NCI-H146 treated with DMSO at 0.1 percent for 48 hours (cell line): ENCODE measurements around the gene AMOT.
"Not testable (repeated sequence)": the region's sequence is repeated elsewhere in the genome, so short reads cannot be mapped to it uniquely, and the experiment has no call there.

Experiments
- DNase-seq: peaks from one replicate; lab custom pipeline; 2025; ENCODE audit not compliant: unreplicated experiment; lab: John Stamatoyannopoulos, UW

AMOT gene, protein sequence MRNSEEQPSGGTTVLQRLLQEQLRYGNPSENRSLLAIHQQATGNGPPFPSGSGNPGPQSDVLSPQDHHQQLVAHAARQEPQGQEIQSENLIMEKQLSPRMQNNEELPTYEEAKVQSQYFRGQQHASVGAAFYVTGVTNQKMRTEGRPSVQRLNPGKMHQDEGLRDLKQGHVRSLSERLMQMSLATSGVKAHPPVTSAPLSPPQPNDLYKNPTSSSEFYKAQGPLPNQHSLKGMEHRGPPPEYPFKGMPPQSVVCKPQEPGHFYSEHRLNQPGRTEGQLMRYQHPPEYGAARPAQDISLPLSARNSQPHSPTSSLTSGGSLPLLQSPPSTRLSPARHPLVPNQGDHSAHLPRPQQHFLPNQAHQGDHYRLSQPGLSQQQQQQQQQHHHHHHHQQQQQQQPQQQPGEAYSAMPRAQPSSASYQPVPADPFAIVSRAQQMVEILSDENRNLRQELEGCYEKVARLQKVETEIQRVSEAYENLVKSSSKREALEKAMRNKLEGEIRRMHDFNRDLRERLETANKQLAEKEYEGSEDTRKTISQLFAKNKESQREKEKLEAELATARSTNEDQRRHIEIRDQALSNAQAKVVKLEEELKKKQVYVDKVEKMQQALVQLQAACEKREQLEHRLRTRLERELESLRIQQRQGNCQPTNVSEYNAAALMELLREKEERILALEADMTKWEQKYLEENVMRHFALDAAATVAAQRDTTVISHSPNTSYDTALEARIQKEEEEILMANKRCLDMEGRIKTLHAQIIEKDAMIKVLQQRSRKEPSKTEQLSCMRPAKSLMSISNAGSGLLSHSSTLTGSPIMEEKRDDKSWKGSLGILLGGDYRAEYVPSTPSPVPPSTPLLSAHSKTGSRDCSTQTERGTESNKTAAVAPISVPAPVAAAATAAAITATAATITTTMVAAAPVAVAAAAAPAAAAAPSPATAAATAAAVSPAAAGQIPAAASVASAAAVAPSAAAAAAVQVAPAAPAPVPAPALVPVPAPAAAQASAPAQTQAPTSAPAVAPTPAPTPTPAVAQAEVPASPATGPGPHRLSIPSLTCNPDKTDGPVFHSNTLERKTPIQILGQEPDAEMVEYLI

DNA sequence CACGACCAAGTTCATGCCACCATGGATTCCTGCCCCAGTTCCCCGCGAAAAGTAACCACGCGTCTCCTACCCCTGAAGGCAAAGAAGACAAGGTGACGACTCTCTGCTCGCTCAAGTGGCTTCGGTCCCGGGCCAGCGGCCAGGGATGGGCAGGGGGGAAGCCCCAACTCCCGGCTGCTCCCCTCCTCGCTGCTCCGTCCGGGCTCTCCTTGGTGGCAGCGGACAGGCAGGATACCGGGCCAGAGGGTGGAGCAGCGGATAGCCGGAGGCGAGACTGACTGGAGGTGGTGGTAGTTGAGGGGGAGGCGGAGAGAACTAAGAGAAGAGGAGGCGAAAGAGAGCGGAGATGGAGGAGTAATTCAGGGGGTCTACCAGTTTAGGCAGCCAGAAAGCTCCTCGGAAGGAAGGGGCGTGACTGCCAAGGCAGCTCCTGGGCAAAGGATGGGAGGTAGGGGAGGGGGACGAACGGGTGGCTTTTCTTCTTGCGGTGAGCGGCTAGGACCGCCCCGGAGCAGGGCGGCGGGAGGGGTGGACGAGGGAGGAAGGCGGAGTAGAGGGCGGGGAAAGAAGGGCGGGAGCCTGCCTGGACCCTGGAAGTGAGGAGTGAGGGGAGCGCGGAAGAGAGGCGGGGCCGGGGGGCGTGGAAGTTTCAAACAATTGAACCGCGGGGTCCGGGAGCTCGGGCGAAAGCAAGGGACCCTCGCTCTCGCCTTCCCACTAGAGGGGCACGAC lies at the start of gene AMOT:
TSS of gene AMOT (minus strand) at position 450 of the 732 bp plus-strand sequence. CDS start 17,705 bp downstream, outside the sequence.
- DNase-seq = peak; percentile 81

- no peak for DNase-seq
Observed at GRCh38 chrX:112889400-112889799, 48.8 kb upstream of the AMOT start.

DNA sequence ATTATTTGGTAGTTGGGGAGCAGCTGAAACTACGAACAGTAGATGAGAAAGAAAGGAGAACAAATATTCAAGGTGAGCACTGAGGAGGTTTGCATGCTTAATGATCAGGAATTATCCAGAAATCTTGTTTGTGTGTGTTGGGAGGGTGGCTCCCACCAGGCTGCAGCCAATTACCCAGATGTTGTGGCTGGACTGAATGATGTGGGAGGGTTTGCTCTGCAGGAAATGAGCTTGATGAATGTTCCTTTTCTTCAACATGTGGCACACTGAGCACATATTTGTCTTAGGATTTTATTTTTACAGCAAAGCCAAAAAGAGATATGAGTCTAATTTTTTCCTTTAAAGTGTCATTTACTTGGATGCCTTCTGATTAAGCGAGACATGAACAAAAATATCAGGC lies 48.3 kb upstream of the AMOT start:
- DNase-seq = no peak

- no peak for DNase-seq
Observed at GRCh38 chrX:112877771-112878173, 37.1 kb upstream of the AMOT start.

DNA sequence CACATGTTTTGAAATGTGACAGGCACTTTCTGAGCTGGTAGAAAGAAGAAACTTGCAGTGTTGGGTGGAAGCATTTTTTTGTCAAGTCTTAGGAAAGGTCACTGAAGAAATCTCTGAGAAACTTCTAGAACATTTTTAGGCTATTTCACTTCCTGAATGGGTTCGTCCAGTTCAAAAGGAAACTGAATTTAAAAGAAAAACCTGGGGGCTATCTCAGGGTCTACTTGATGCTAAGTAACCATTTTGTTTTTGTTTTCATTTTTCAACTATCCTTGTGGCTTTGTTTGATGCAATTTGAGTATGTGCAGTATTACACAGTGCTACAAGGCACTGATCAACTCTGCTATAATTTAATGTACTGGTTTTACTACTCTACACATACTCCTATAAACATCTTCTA lies 34.0 kb upstream of the AMOT start:
- no peak for DNase-seq

- no peak for DNase-seq
Observed at GRCh38 chrX:112874175-112874574, 33.5 kb upstream of the AMOT start.

- no peak for DNase-seq
Observed at GRCh38 chrX:112868586-112868985, 28.0 kb upstream of the AMOT start.

DNA sequence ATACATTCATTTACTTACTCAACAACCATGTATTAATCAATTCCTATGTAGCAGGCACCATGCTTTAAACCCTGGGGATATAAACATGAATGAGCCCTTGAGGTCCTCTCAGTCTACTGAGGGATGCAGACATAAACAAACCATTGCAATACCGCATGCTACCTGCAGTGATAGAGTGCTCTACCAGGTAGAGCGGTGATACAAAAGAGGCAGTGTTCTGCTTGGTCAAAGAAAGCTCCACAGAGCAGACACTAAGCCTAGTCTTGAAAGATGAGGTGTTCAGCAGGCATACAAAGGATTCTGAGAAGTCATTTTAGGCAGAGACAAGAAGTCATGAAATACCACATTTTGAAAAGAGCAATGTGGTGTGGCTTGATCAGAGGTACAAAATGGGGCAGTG lies 26.9 kb upstream of the AMOT start:
- DNase-seq = no peak

DNA sequence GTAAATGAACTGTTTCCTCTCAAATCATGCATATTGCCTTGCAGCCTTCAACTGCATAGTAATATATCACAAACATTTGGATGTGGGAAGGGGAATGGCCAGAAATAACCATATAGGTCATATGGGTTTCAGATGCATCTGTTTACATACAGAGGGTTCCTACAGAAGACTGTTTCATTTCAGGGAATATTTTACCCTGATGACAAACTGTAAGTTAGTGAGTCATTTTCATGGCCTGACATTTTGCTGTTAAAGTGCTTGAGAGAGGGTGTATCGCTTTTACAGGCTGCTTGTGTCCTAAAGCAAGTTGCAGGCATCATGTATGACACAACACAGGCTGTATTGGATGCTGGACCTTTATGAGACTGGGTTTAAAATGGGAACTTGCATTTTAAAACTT lies 25.5 kb upstream of the AMOT start:
- DNase-seq = no peak

GRCh38 chrX:112865464-112866025 lies 24.9 kb upstream of the AMOT start:
- no peak for DNase-seq

- no peak for DNase-seq
Observed at GRCh38 chrX:112863850-112864249, 23.2 kb upstream of the AMOT start.

DNA sequence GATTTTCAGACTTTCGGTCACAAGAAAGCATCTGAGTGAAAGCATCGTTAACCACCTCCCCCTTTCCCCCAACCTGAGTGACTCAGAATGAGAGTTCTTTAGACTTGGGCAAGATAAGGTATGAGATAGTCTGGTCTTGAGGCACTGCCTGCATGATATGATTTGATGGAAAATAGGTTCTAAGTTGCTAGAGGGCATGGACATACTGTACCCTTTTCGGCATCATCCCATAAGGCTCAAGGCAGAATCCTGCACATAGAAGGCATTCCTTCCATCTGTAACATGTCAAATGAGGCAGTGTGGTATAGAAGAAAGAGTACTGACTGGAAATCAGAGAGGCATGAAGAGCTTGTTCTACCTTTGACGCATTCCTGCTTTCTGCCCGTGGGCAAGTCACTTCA lies 16.8 kb upstream of the AMOT start:
- no peak for DNase-seq

DNA sequence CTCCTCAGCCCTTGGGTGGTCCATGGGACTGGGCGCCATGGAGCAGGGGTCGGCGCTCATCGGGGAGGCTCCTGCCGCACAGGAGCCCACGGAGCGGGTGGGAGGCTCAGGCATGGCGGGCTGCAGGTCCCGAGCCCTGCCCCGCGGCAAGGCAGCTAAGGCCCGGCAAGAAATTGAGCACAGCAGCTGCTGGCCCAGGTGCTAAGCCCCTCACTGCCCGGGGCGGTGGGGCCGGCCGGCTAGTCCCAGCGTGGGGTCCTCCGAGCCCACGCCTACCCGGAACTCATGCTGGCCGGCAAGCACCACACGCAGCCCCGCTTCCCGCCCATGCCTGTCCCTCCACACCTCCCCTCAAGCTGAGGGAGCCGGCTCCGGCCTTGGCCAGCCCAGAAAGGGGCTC lies 14.3 kb upstream of the AMOT start:
- DNase-seq = not testable (repeated sequence)

GRCh38 chrX:112852851-112853250 lies 12.2 kb upstream of the AMOT start:
- DNase-seq = no peak

DNA sequence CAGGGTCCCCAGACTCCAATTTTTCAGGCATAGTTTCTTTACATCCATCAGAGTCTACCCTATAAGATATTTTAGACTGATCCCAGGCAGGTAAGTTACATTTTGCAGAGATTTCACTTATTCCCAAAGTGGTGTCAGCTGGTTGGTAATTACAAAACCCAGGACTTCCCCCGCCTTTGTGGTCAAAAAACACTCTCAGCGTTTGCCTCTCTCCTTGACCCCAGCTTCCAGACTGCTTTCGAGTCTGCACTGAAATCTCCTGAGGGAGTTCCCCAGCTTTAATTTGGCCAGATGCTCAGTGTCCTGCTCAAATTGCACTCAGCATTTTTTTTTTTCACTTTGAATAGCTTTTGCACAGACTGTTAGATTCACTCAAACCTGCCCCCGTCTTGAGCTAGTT lies 11.2 kb upstream of the AMOT start:
- DNase-seq = no peak

DNA sequence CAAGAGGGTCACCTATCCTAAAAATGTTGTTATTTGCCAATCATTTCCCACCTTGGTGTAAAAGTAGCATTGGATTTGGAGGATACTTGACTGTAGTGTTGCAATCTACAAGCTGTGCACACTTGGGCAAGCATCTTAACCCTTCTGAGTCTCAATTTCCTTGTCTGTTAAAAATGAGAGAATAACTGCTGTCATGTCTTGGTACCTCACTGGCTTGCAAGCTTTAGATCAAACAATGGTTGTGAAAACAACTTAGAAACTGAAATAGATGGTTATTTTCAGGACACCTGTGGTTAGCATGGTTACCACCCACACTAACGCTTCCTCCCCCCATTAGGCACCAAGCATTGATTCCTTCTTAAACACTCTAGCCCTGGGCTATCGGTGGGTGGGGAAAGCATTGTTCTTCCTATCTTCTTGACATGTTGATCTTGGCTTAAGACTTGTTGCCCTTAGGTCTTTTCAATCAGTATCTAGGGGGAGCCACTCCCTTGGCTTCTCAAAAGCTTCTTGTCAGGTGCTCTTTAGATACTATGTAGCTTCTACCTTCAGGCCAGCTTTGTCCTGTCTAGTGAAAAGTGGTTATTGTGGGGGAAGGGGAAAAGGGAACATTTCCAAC lies 10.6 kb upstream of the AMOT start:
- peak; percentile 2 for DNase-seq

DNA sequence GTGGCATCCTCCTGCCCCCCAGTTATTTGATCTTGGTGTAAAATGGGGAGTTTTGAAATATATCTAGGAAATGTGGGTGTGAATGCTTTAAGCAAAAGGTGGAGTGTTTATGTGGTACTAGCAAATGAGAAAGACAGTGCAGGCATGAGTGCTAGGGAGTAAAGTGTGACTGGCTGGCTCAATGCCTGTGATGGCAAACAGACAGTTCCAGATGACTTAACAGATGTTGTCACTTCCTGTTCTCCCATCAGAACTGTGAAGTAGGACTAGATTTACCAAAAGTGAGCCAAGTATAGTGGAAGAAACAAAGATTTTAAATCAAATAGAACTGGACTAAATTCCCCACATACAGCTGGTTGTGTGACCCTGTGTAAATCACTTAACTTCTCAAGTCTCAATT lies 8.4 kb upstream of the AMOT start:
- DNase-seq = no peak

- no peak for DNase-seq
Observed at GRCh38 chrX:112846782-112847181, 6.2 kb upstream of the AMOT start.

GRCh38 chrX:112846187-112846586 lies 5.6 kb upstream of the AMOT start:
- no peak for DNase-seq

DNA sequence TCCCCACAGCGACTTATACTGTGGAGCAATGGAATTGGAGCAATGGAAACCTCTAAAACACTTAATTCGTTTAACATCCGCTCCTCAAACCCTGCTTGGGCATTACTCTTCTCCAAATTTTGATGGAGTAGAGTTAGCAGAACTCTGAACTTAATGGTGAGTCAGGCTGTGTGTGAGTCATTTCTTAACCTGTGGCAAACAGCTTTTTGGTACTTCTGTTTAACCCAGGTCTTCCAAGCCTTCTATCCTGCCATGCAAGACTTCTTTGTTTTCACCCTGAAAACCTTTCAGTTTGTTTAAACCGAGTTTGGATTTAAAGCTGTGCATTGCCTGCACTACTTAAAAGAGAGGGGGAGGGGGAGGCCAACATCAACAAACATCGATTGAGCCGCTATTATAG lies 3.6 kb upstream of the AMOT start:
- DNase-seq = no peak
